ENCODE results near the gene PAPSS1.

PAPSS1 gene

GRCh38 chr4:107719922-107720722 is at the start of gene PAPSS1:
PAPSS1 (minus strand) TSS chr4:107720234; CDS start chr4:107720179, 55 bp downstream.
- H3K36me3 Mint-ChIP-seq, result peaks cover 16% of the 10 kb centered on the region
- H3K27me3 Mint-ChIP-seq, result no peaks in the 10 kb centered on the region
- no peaks in the 10 kb centered on the region for H3K9me3 Mint-ChIP-seq
- H3K4me1 Mint-ChIP-seq, result peaks cover 46% of the 10 kb centered on the region
- H3K4me3 Mint-ChIP-seq, result peak within 1 kb of the TSS; percentile 94
- H3K27ac Mint-ChIP-seq, result peak within 1 kb of the TSS; percentile 83
- peak; percentile 96 for ATAC-seq

GRCh38 chr4:107760281-107760947 is 40.4 kb upstream of the PAPSS1 start:
- Mint-ChIP-seq H3K4me3 (no peak overlapping the region), H3K36me3 (no peaks in the 10 kb centered on the region), H3K9me3 (peaks cover 2% of the 10 kb centered on the region), H3K4me1 (peaks cover 14% of the 10 kb centered on the region), H3K27ac (no peak overlapping the region), H3K27me3 (peaks cover 9% of the 10 kb centered on the region)
- ATAC-seq, result no peak

GRCh38 chr4:107757864-107758476 is 37.9 kb upstream of the PAPSS1 start:
- ATAC-seq, result no peak
- peaks cover 17% of the 10 kb centered on the region for H3K4me1 Mint-ChIP-seq

GRCh38 chr4:107757283-107757682 is 37.2 kb upstream of the PAPSS1 start:
- no peak for ATAC-seq
- Mint-ChIP-seq H3K4me3 (no peak overlapping the region), H3K36me3 (no peaks in the 10 kb centered on the region), H3K9me3 (no peaks in the 10 kb centered on the region), H3K27me3 (no peaks in the 10 kb centered on the region), H3K4me1 (peaks cover 17% of the 10 kb centered on the region), H3K27ac (no peak overlapping the region)

More at GRCh38 chr4:107757864-107758476, 37.9 kb upstream of the PAPSS1 start:
- no peaks in the 10 kb centered on the region for H3K36me3 Mint-ChIP-seq
- H3K9me3 Mint-ChIP-seq, result no peaks in the 10 kb centered on the region
- H3K27me3 Mint-ChIP-seq, result no peaks in the 10 kb centered on the region
- H3K4me3 Mint-ChIP-seq, result no peak overlapping the region
- no peak overlapping the region for H3K27ac Mint-ChIP-seq

GRCh38 chr4:107755841-107756356 is 35.9 kb upstream of the PAPSS1 start:
- Mint-ChIP-seq H3K4me3 (no peak overlapping the region), H3K27me3 (peaks cover 1% of the 10 kb centered on the region), H3K9me3 (no peaks in the 10 kb centered on the region), H3K27ac (peak overlapping the region; percentile 53), H3K36me3 (no peaks in the 10 kb centered on the region), H3K4me1 (peaks cover 17% of the 10 kb centered on the region)
- peak; percentile 61 for ATAC-seq

GRCh38 chr4:107751670-107752069 is 31.6 kb upstream of the PAPSS1 start:
- Mint-ChIP-seq H3K4me1 (peaks cover 12% of the 10 kb centered on the region), H3K4me3 (no peak overlapping the region), H3K36me3 (no peaks in the 10 kb centered on the region), H3K9me3 (no peaks in the 10 kb centered on the region), H3K27ac (no peak overlapping the region), H3K27me3 (peaks cover 26% of the 10 kb centered on the region)
- ATAC-seq, result no peak

- H3K4me3 Mint-ChIP-seq, result no peak overlapping the region
- H3K36me3 Mint-ChIP-seq, result no peaks in the 10 kb centered on the region
- ATAC-seq, result no peak
- no peaks in the 10 kb centered on the region for H3K4me1 Mint-ChIP-seq
- H3K27ac Mint-ChIP-seq, result no peak overlapping the region
- peaks cover 10% of the 10 kb centered on the region for H3K9me3 Mint-ChIP-seq
- peaks cover 33% of the 10 kb centered on the region for H3K27me3 Mint-ChIP-seq
Measured at GRCh38 chr4:107747748-107748486, 27.9 kb upstream of the PAPSS1 start.

- Mint-ChIP-seq H3K4me3 (no peak overlapping the region), H3K27me3 (peaks cover 33% of the 10 kb centered on the region), H3K36me3 (no peaks in the 10 kb centered on the region), H3K27ac (no peak overlapping the region), H3K4me1 (no peaks in the 10 kb centered on the region), H3K9me3 (peaks cover 13% of the 10 kb centered on the region)
- ATAC-seq, result no peak
Measured at GRCh38 chr4:107746161-107746560, 26.1 kb upstream of the PAPSS1 start.

GRCh38 chr4:107744532-107744931 is 24.5 kb upstream of the PAPSS1 start:
- ATAC-seq, result no peak
- Mint-ChIP-seq H3K36me3 (no peaks in the 10 kb centered on the region), H3K27ac (no peak overlapping the region), H3K27me3 (peaks cover 25% of the 10 kb centered on the region), H3K4me3 (no peak overlapping the region), H3K9me3 (peaks cover 13% of the 10 kb centered on the region), H3K4me1 (no peaks in the 10 kb centered on the region)

- ATAC-seq, result no peak
Measured at GRCh38 chr4:107743532-107743931, 23.5 kb upstream of the PAPSS1 start.

GRCh38 chr4:107742791-107743190 is 22.8 kb upstream of the PAPSS1 start:
- H3K27ac Mint-ChIP-seq, result no peak overlapping the region
- no peak for ATAC-seq
- H3K4me3 Mint-ChIP-seq, result no peak overlapping the region

More at GRCh38 chr4:107743532-107743931, 23.5 kb upstream of the PAPSS1 start:
- Mint-ChIP-seq H3K27me3 (peaks cover 21% of the 10 kb centered on the region), H3K9me3 (peaks cover 13% of the 10 kb centered on the region), H3K27ac (no peak overlapping the region), H3K4me1 (no peaks in the 10 kb centered on the region), H3K4me3 (no peak overlapping the region), H3K36me3 (no peaks in the 10 kb centered on the region)

GRCh38 chr4:107742196-107742595 is 22.2 kb upstream of the PAPSS1 start:
- no peaks in the 10 kb centered on the region for H3K4me1 Mint-ChIP-seq
- peaks cover 13% of the 10 kb centered on the region for H3K9me3 Mint-ChIP-seq
- no peak overlapping the region for H3K4me3 Mint-ChIP-seq
- H3K36me3 Mint-ChIP-seq, result no peaks in the 10 kb centered on the region
- peaks cover 13% of the 10 kb centered on the region for H3K27me3 Mint-ChIP-seq
- H3K27ac Mint-ChIP-seq, result no peak overlapping the region
- no peak for ATAC-seq

More at GRCh38 chr4:107742791-107743190, 22.8 kb upstream of the PAPSS1 start:
- Mint-ChIP-seq H3K4me1 (no peaks in the 10 kb centered on the region), H3K36me3 (no peaks in the 10 kb centered on the region), H3K27me3 (peaks cover 13% of the 10 kb centered on the region), H3K9me3 (peaks cover 13% of the 10 kb centered on the region)

- H3K4me1 Mint-ChIP-seq, result no peaks in the 10 kb centered on the region
- H3K27ac Mint-ChIP-seq, result no peak overlapping the region
- no peaks in the 10 kb centered on the region for H3K36me3 Mint-ChIP-seq
- H3K27me3 Mint-ChIP-seq, result peaks cover 2% of the 10 kb centered on the region
- no peak overlapping the region for H3K4me3 Mint-ChIP-seq
- ATAC-seq, result no peak
- H3K9me3 Mint-ChIP-seq, result peaks cover 13% of the 10 kb centered on the region
Measured at GRCh38 chr4:107740950-107741701, 21.1 kb upstream of the PAPSS1 start.

GRCh38 chr4:107740381-107740780 is 20.3 kb upstream of the PAPSS1 start:
- H3K4me3 Mint-ChIP-seq, result no peak overlapping the region
- no peak overlapping the region for H3K27ac Mint-ChIP-seq
- ATAC-seq, result no peak
- H3K9me3 Mint-ChIP-seq, result peaks cover 11% of the 10 kb centered on the region
- no peaks in the 10 kb centered on the region for H3K4me1 Mint-ChIP-seq
- no peaks in the 10 kb centered on the region for H3K27me3 Mint-ChIP-seq
- no peaks in the 10 kb centered on the region for H3K36me3 Mint-ChIP-seq
